NCI-H82 (cell line): ENCODE results near the gene CXCL10.

Source experiments
- DNase-seq: peaks from one replicate; lab custom pipeline; 2025; lab: John Stamatoyannopoulos, UW

CXCL10 gene

GRCh38 chr4:75992462-75992861 lies 30.8 kb downstream of the CXCL10 start:
- DNase-seq, result no peak

- DNase-seq, result no peak
Measured at GRCh38 chr4:75989846-75990528, 33.3 kb downstream of the CXCL10 start.

GRCh38 chr4:75985116-75985515 lies 38.2 kb downstream of the CXCL10 start:
- DNase-seq, result peak; percentile 87

- no peak for DNase-seq
Measured at GRCh38 chr4:75980576-75980975, 42.7 kb downstream of the CXCL10 start.

GRCh38 chr4:75976177-75976576 lies 47.1 kb downstream of the CXCL10 start:
- DNase-seq, result no peak

- no peak for DNase-seq
Measured at GRCh38 chr4:75973766-75974165, 49.5 kb downstream of the CXCL10 start.
